Loucy (cell line): Measurements from ENCODE around the gene KICS2.

ENCODE experiments used
- EZH2phosphoT487 ChIP-seq: fragments of 200-600 bp; IDR thresholded peaks from 2 replicates; pipeline ENCODE4 v1.6.1; 2018; ENCODE audit warnings: antibody characterized with exemption, mild to moderate bottlenecking, moderate library complexity, borderline replicate concordance
- TF ChIP-seq, protein P1 (sequence below): fragments of 200-600 bp; sonication (generic); conservative IDR thresholded peaks from 2 replicates; pipeline ENCODE4 v1.5.1; 2014; ENCODE audit warnings: mild to moderate bottlenecking, antibody characterized with exemption, low read length

GRCh38 chr12:64268409-64268808 is 46.3 kb upstream of the KICS2 start:
- TF ChIP-seq, protein P1, sequence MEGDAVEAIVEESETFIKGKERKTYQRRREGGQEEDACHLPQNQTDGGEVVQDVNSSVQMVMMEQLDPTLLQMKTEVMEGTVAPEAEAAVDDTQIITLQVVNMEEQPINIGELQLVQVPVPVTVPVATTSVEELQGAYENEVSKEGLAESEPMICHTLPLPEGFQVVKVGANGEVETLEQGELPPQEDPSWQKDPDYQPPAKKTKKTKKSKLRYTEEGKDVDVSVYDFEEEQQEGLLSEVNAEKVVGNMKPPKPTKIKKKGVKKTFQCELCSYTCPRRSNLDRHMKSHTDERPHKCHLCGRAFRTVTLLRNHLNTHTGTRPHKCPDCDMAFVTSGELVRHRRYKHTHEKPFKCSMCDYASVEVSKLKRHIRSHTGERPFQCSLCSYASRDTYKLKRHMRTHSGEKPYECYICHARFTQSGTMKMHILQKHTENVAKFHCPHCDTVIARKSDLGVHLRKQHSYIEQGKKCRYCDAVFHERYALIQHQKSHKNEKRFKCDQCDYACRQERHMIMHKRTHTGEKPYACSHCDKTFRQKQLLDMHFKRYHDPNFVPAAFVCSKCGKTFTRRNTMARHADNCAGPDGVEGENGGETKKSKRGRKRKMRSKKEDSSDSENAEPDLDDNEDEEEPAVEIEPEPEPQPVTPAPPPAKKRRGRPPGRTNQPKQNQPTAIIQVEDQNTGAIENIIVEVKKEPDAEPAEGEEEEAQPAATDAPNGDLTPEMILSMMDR, result no peak
- TF ChIP-seq EZH2phosphoT487, result no peak
